HL-60 (cell line): ENCODE measurements around the gene TRPM4.

Experiments used
- CTCF ChIP-seq: IDR thresholded peaks from one replicate; pipeline ENCODE4 v1.5.1; 2011; ENCODE audit warnings: low read length, control low read depth, inconsistent platforms; ENCODE audit not compliant: insufficient read depth
- GABPA ChIP-seq: IDR thresholded peaks from 2 replicates; pipeline ENCODE4 v1.6.1; 2012; ENCODE audit warnings: low read depth
- REST ChIP-seq: IDR thresholded peaks from 2 replicates; pipeline ENCODE4 v1.6.1; 2012; ENCODE audit warnings: low read depth; ENCODE audit not compliant: insufficient replicate concordance
- SPI1 ChIP-seq: IDR thresholded peaks from 2 replicates; pipeline ENCODE4 v1.6.1; 2012; ENCODE audit warnings: low read depth, mild to moderate bottlenecking, borderline replicate concordance

- TF ChIP-seq SPI1 (no peak), CTCF (no peak), REST (no peak), GABPA (no peak)
These were observed 39.1 kb downstream of the TRPM4 start for GRCh38 chr19:49196527-49197240.
